HepG2 (cell line): ENCODE measurements around the gene SYTL1. TPM values are rescaled to one million over a fixed set of nuclear protein-coding genes. Genes with fewer than 3 reads are reported as not detected.

Experiments used
- ATAC-seq: fragments of 200-7000 bp; cut with Tn5 transposase; 3 replicates; pipeline ENCODE4 v1.9.1; 2020; ENCODE audit warnings: mild to moderate bottlenecking, moderate library complexity
- BruUV-seq: library from RNA; stranded (reverse); fragments of 400-500 nt; replicated peaks from 2 replicates; lab custom pipeline; 2021; lab: Mats Ljungman, UMichigan
- CTCF ChIA-PET: fragments of 300-600 bp; formaldehyde crosslinking; extraction: SDS; loops from one replicate; lab custom pipeline; 2021; ENCODE audit warnings: low total read pairs, inconsistent platforms, low intra/inter-chr PET ratio; lab: Yijun Ruan, JAX
- POLR2A ChIA-PET: fragments of 350-600 bp; sonication (Branson Sonifier 250); formaldehyde crosslinking; loops from one replicate; lab custom pipeline; 2020; ENCODE audit warnings: antibody characterized with exemption, inconsistent platforms; lab: Yijun Ruan, JAX
- DNase-seq: peaks from one replicate; pipeline ENCODE4 v3.0.0-alpha.2; 2015; ENCODE audit warnings: low spot score
- FAIRE-seq: peaks from 3 replicates; lab custom pipeline; 2011; peaks lifted over from hg19 to GRCh38; lab: Jason Lieb, UNC
- H2AFZ ChIP-seq: one replicate; pipeline ENCODE4 v1.6.1; 2011; ENCODE audit warnings: low read length, inconsistent platforms
- H3K27ac ChIP-seq: fragments of 300-600 bp; 3 replicates; pipeline ENCODE4 v1.8.0; 2011; ENCODE audit warnings: mixed run types, mild to moderate bottlenecking, mixed read lengths, low read length, inconsistent platforms; ENCODE audit not compliant: insufficient read depth; ENCODE audit errors: extremely low read length
- H3K27me3 ChIP-seq, 2 experiments: fragments of 200-600 bp in 1 of 2; 2 replicates in 1 of 2; 3 replicates in 1 of 2; pipeline versions ENCODE4 v1.6.0 to v1.8.0; 2011; ENCODE audit warnings: low read length in 2 of 2, mild to moderate bottlenecking in 2 of 2, moderate library complexity in 2 of 2, inconsistent platforms in 1 of 2; ENCODE audit not compliant: insufficient read depth in 2 of 2, control insufficient read depth in 1 of 2
- H3K36me3 ChIP-seq, 2 experiments: fragments of 200-600 bp in 1 of 2; replicated peaks in 1 of 2; 2 replicates in 1 of 2; 3 replicates in 1 of 2; pipeline versions ENCODE4 v1.5.1 to v1.8.0; 2011; ENCODE audit warnings: low read length in 2 of 2, inconsistent platforms in 1 of 2; ENCODE audit not compliant: insufficient read depth in 2 of 2, control insufficient read depth in 1 of 2
- H3K4me1 ChIP-seq: 2 replicates; pipeline ENCODE4 v1.5.1; 2012; ENCODE audit warnings: low read length, inconsistent platforms; ENCODE audit not compliant: insufficient read depth
- H3K4me2 ChIP-seq: 2 replicates; pipeline ENCODE4 v1.6.0; 2011; ENCODE audit warnings: low read depth, low read length, inconsistent platforms
- H3K4me3 ChIP-seq, 3 experiments: fragments of 200-600 bp in 1 of 3; sonication (generic), shearing (Covaris generic) in 1 of 3; replicated peaks in 1 of 3; 2 replicates each; pipeline ENCODE4 v1.5.1; 2011 to 2016; ENCODE audit warnings: low read length in 3 of 3, inconsistent platforms in 2 of 3, low read depth in 2 of 3, mild to moderate bottlenecking in 2 of 3, control low read depth in 1 of 3, mixed read lengths in 1 of 3; ENCODE audit not compliant: insufficient read depth in 1 of 3
- H3K79me2 ChIP-seq: one replicate; pipeline ENCODE4 v1.6.1; 2011; ENCODE audit warnings: low read length, inconsistent platforms; ENCODE audit not compliant: insufficient read depth
- H3K9ac ChIP-seq: 2 replicates; pipeline ENCODE4 v1.6.0; 2011; ENCODE audit warnings: mild to moderate bottlenecking, low read depth, low read length, inconsistent platforms; ENCODE audit not compliant: insufficient read depth
- H3K9me3 ChIP-seq: 2 replicates; pipeline ENCODE4 v1.5.1; 2012; ENCODE audit warnings: mild to moderate bottlenecking, low read length
- H4K20me1 ChIP-seq: 2 replicates; pipeline ENCODE4 v1.6.0; 2011; ENCODE audit warnings: inconsistent platforms, mild to moderate bottlenecking, low read length, moderate library complexity; ENCODE audit not compliant: insufficient read depth
- ATF7 ChIP-seq, 2 experiments: fragments of 450-650 bp in 1 of 2; sonication (generic) in 1 of 2; formaldehyde crosslinking in 1 of 2; IDR thresholded peaks; 2 replicates each; pipeline versions ENCODE4 v1.4.0 to v1.6.1; 2016 to 2020; ENCODE audit warnings: antibody characterized with exemption in 1 of 2, mild to moderate bottlenecking in 1 of 2, missing genetic modification reagents in 1 of 2
- GPN1 ChIP-seq: sonication (generic); formaldehyde crosslinking; IDR thresholded peaks from 2 replicates; pipeline ENCODE4 v1.5.1; 2020; ENCODE audit warnings: missing genetic modification reagents, borderline replicate concordance
- GZF1 ChIP-seq: sonication (generic); formaldehyde crosslinking; IDR thresholded peaks from 2 replicates; pipeline ENCODE4 v1.5.1; 2020; ENCODE audit warnings: mild to moderate bottlenecking, missing genetic modification reagents
- KLF12 ChIP-seq: sonication (generic); formaldehyde crosslinking; IDR thresholded peaks from 2 replicates; pipeline ENCODE4 v1.4.0; 2020; ENCODE audit warnings: missing genetic modification reagents, borderline replicate concordance
- MATR3 ChIP-seq: sonication (generic); formaldehyde crosslinking; IDR thresholded peaks from 2 replicates; pipeline ENCODE4 v1.4.0; 2020; ENCODE audit warnings: missing genetic modification reagents
- MTF2 ChIP-seq: sonication (generic); formaldehyde crosslinking; IDR thresholded peaks from 2 replicates; pipeline ENCODE4 v1.5.0; 2020; ENCODE audit warnings: missing genetic modification reagents, borderline replicate concordance
- NFKB2 ChIP-seq: sonication (generic); formaldehyde crosslinking; IDR thresholded peaks from 2 replicates; pipeline ENCODE4 v1.4.0; 2020; ENCODE audit warnings: missing genetic modification reagents, borderline replicate concordance
- RARG ChIP-seq: sonication (generic); formaldehyde crosslinking; IDR thresholded peaks from 2 replicates; pipeline ENCODE4 v1.4.0; 2020; ENCODE audit warnings: low read depth, mild to moderate bottlenecking, missing genetic modification reagents
- REPIN1 ChIP-seq: sonication (generic); formaldehyde crosslinking; IDR thresholded peaks from 2 replicates; pipeline ENCODE4 v1.8.0; 2022; ENCODE audit warnings: missing genetic modification reagents, low read depth, mild to moderate bottlenecking, borderline replicate concordance
- RORA ChIP-seq: sonication (generic); formaldehyde crosslinking; IDR thresholded peaks from 2 replicates; pipeline ENCODE4 v1.5.0; 2020; ENCODE audit warnings: mild to moderate bottlenecking, missing genetic modification reagents, moderate library complexity
- ZNF333 ChIP-seq: sonication (generic); formaldehyde crosslinking; IDR thresholded peaks from 2 replicates; pipeline ENCODE4 v1.4.0; 2020; ENCODE audit warnings: mild to moderate bottlenecking, missing genetic modification reagents, borderline replicate concordance
- ZNF570 ChIP-seq: sonication (generic); formaldehyde crosslinking; IDR thresholded peaks from 2 replicates; pipeline ENCODE4 v1.4.0; 2020; ENCODE audit warnings: mild to moderate bottlenecking, missing genetic modification reagents, borderline replicate concordance
- WGBS: methylation state at CpG from one replicate; pipeline ENCODE4 v1.1.6; 2017; ENCODE audit warnings: low lambda C conversion rate; 5-methylcytosine and 5-hydroxymethylcytosine counted together
- in situ Hi-C: cut with HindIII; loops from 2 replicates; pipeline ENCODE4 v1.10.0; 2017; ENCODE audit warnings: low pct_unique_long_range_greater_than_20kb; ENCODE audit not compliant: extremely low pct_ligation_motif_present
- intact Hi-C: fragments of 100-400 bp; cut with micrococcal nuclease; formaldehyde crosslinking; loops from one replicate; pipeline ENCODE4 v1.10.0; 2022; ENCODE audit not compliant: unreplicated experiment
- polyA plus RNA-seq, 8 experiments: library from polyadenylated mRNA; depleted of rRNA in 3 of 8; stranded (reverse) in 7 of 8; unstranded in 1 of 8; fragments of >200 nt; fragmentation: Illumina TruSeq in 4 of 8; extraction: Trizol in 4 of 8; gene quantifications; 2 replicates each; pipeline versions ENCODE4 v1.2.1 to v1.2.3, GENCODE V29; 2011 to 2016; ENCODE audit warnings: low read depth in 4 of 8, missing spikeins in 1 of 8, mixed read lengths in 1 of 8; ENCODE audit not compliant: insufficient read depth in 1 of 8
- total RNA-seq, 5 experiments: library from RNA; depleted of rRNA; stranded (reverse); fragments of >200 nt; fragmentation: Illumina TruSeq; extraction: Trizol; gene quantifications; 2 replicates each; pipeline ENCODE4 v1.2.3, GENCODE V29; 2016; ENCODE audit warnings: low read depth in 1 of 5
- TF ChIP-seq, protein P1 (sequence below): sonication (generic); formaldehyde crosslinking; IDR thresholded peaks from 2 replicates; pipeline ENCODE4 v1.4.0; 2020; ENCODE audit warnings: mild to moderate bottlenecking, missing genetic modification reagents
- TF ChIP-seq, protein P2 (sequence below): sonication (generic); formaldehyde crosslinking; IDR thresholded peaks from 2 replicates; pipeline ENCODE4 v1.4.0; 2020; ENCODE audit warnings: missing genetic modification reagents, borderline replicate concordance
- TF ChIP-seq, protein P3 (sequence below): sonication (generic); formaldehyde crosslinking; IDR thresholded peaks from 2 replicates; pipeline ENCODE4 v1.5.0; 2020; ENCODE audit warnings: missing genetic modification reagents
- TF ChIP-seq, protein P4 (sequence below): sonication (generic); formaldehyde crosslinking; IDR thresholded peaks from 2 replicates; pipeline ENCODE4 v1.8.0; 2022; ENCODE audit warnings: missing genetic modification reagents, low read depth, mild to moderate bottlenecking, borderline replicate concordance
- TF ChIP-seq, protein P5 (sequence below): IDR thresholded peaks from 2 replicates; pipeline ENCODE4 v1.6.1; 2016; ENCODE audit warnings: control low read depth

SYTL1 gene
- total and polyA plus RNA-seq, 2 of the 13 experiments (the other 11 are each of a cell fraction or from before 2014, with no cell fraction given), result 11.1 to 17.8 TPM

DNA sequence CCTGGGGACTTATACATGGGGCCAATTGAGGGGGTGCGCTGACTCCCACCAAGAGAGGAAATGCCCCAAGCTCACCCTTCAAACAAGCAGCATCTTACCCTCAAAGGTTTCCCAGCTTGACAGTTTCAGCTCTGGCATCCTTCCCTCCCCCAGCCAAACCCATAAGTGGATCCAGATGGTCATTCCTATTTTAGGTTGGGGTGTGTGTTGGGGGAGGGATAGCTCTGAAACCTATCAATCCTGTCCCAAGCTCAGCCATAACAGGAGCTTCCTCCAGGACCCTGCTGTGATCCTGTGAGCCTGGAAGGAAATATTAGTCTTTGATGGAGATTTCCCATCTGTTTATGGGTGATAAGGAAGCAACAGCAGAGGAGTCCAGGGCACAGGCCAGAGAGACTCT lies 23.2 kb upstream of the SYTL1 start:
- no peaks in the 10 kb centered on the region for H3K36me3 ChIP-seq
- no peak overlapping the region for H3K4me2 ChIP-seq
- H3K9ac ChIP-seq, result no peak overlapping the region
- no peaks in the 10 kb centered on the region for H3K9me3 ChIP-seq
- no peak overlapping the region for H2AFZ ChIP-seq
- FAIRE-seq (no peak), DNase-seq (no peak), ATAC-seq (no peak)
- TF ChIP-seq RARG (CRISPR knock-in tag), result no peak
- no peak for TF ChIP-seq MATR3 (CRISPR knock-in tag)
- TF ChIP-seq, protein P1, sequence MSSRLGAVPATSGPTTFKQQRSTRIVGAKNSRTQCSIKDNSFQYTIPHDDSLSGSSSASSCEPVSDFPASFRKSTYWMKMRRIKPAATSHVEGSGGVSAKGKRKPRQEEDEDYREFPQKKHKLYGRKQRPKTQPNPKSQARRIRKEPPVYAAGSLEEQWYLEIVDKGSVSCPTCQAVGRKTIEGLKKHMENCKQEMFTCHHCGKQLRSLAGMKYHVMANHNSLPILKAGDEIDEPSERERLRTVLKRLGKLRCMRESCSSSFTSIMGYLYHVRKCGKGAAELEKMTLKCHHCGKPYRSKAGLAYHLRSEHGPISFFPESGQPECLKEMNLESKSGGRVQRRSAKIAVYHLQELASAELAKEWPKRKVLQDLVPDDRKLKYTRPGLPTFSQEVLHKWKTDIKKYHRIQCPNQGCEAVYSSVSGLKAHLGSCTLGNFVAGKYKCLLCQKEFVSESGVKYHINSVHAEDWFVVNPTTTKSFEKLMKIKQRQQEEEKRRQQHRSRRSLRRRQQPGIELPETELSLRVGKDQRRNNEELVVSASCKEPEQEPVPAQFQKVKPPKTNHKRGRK (CRISPR knock-in tag), result no peak
- no peak for TF ChIP-seq ZNF570 (CRISPR knock-in tag)
- TF ChIP-seq KLF12 (CRISPR knock-in tag), result no peak
- no peak for TF ChIP-seq ATF7 (IDR thresholded peaks at IDR 0.05)
- TF ChIP-seq ATF7 (CRISPR knock-in tag; IDR thresholded peaks at IDR 0.05), result no peak
- no peak for TF ChIP-seq NFKB2 (CRISPR knock-in tag)
- TF ChIP-seq MTF2, result no peak
- TF ChIP-seq RORA (CRISPR knock-in tag), result no peak
- TF ChIP-seq, protein P2, sequence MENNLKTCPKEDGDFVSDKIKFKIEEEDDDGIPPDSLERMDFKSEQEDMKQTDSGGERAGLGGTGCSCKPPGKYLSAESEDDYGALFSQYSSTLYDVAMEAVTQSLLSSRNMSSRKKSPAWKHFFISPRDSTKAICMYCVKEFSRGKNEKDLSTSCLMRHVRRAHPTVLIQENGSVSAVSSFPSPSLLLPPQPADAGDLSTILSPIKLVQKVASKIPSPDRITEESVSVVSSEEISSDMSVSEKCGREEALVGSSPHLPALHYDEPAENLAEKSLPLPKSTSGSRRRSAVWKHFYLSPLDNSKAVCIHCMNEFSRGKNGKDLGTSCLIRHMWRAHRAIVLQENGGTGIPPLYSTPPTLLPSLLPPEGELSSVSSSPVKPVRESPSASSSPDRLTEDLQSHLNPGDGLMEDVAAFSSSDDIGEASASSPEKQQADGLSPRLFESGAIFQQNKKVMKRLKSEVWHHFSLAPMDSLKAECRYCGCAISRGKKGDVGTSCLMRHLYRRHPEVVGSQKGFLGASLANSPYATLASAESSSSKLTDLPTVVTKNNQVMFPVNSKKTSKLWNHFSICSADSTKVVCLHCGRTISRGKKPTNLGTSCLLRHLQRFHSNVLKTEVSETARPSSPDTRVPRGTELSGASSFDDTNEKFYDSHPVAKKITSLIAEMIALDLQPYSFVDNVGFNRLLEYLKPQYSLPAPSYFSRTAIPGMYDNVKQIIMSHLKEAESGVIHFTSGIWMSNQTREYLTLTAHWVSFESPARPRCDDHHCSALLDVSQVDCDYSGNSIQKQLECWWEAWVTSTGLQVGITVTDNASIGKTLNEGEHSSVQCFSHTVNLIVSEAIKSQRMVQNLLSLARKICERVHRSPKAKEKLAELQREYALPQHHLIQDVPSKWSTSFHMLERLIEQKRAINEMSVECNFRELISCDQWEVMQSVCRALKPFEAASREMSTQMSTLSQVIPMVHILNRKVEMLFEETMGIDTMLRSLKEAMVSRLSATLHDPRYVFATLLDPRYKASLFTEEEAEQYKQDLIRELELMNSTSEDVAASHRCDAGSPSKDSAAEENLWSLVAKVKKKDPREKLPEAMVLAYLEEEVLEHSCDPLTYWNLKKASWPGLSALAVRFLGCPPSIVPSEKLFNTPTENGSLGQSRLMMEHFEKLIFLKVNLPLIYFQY, result no peak
- no peak for TF ChIP-seq GZF1 (CRISPR knock-in tag)
- TF ChIP-seq, protein P3, sequence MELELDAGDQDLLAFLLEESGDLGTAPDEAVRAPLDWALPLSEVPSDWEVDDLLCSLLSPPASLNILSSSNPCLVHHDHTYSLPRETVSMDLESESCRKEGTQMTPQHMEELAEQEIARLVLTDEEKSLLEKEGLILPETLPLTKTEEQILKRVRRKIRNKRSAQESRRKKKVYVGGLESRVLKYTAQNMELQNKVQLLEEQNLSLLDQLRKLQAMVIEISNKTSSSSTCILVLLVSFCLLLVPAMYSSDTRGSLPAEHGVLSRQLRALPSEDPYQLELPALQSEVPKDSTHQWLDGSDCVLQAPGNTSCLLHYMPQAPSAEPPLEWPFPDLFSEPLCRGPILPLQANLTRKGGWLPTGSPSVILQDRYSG, result no peak
- TF ChIP-seq, protein P4, sequence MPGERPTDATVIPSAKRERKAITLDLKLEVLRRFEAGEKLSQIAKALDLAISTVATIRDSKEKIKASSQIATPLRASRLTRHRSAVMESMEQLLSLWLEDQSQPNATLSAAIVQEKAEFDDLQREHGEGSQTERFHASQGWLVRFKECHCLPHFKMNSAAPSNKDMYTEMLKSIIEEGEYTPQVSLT, result no peak
- no peak for TF ChIP-seq GPN1
- TF ChIP-seq ZNF333 (CRISPR knock-in tag), result no peak
- TF ChIP-seq, protein P5, sequence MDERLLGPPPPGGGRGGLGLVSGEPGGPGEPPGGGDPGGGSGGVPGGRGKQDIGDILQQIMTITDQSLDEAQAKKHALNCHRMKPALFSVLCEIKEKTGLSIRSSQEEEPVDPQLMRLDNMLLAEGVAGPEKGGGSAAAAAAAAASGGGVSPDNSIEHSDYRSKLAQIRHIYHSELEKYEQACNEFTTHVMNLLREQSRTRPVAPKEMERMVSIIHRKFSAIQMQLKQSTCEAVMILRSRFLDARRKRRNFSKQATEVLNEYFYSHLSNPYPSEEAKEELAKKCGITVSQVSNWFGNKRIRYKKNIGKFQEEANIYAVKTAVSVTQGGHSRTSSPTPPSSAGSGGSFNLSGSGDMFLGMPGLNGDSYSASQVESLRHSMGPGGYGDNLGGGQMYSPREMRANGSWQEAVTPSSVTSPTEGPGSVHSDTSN (CRISPR knock-in tag), result no peak
- TF ChIP-seq REPIN1, result no peak
- intact Hi-C loops, result no loop called here
- CTCF ChIA-PET, result no interaction called here
- H4K20me1 ChIP-seq, result no peaks in the 10 kb centered on the region
- H3K27me3 ChIP-seq, result peaks cover 0 to 19% of the 10 kb centered on the region in 2 experiments; a peak in 2 of 5 replicates
- WGBS, result 88% methylated on average over 1 of the region's 1 CpG
- no peak overlapping the region for H3K27ac ChIP-seq
- peaks cover 28% of the 10 kb centered on the region for H3K4me1 ChIP-seq
- no peak overlapping the region for H3K4me3 ChIP-seq
- in situ Hi-C loops, result no loop called here
- no TSS peak for BruUV-seq
- H3K79me2 ChIP-seq, result peaks cover 13% of the 10 kb centered on the region
- POLR2A ChIA-PET, result interaction anchor here (0.7 kb wide), 1 partner anchor 53 kb away, joined by 4 read pairs; no protein-coding TSS in a partner anchor
